OCI-LY3 (cell line): Measurements from ENCODE around the gene ZNF793.

Experiments
- H2AFZ ChIP-seq: fragments of 200-600, 300-600 bp; shearing (Covaris generic); 2 replicates; pipeline ENCODE4 v1.6.0; 2014; ENCODE audit warnings: antibody characterized with exemption, low read depth, low read length
- H3K27ac ChIP-seq: fragments of 200-600, 300-600 bp; sonication (generic); 2 replicates; pipeline ENCODE4 v1.5.1; 2014; ENCODE audit warnings: mild to moderate bottlenecking, low read length, moderate library complexity, mixed read lengths
- H3K27me3 ChIP-seq: fragments of 200-600, 300-600 bp; sonication (generic); 2 replicates; pipeline ENCODE4 v1.6.1; 2014; ENCODE audit warnings: low read depth, low read length, mixed read lengths
- H3K36me3 ChIP-seq: fragments of 200-600, 300-600 bp; sonication (generic); replicated peaks from 2 replicates; pipeline ENCODE3; 2014; ENCODE audit warnings: low read depth, low read length, mixed read lengths
- H3K4me1 ChIP-seq: fragments of 300-600, 200-600 bp; sonication (generic); 2 replicates; pipeline ENCODE4 v1.6.1; 2014; ENCODE audit warnings: low read length, mixed read lengths
- H3K4me2 ChIP-seq: fragments of 200-600, 300-600 bp; sonication (generic); 2 replicates; pipeline ENCODE4 v1.6.1; 2014; ENCODE audit warnings: low read length, mixed read lengths
- H3K4me3 ChIP-seq: fragments of 300-600, 200-600 bp; sonication (generic); 2 replicates; pipeline ENCODE4 v1.5.1; 2014; ENCODE audit warnings: antibody characterized with exemption, mild to moderate bottlenecking, low read length, moderate library complexity
- H3K79me2 ChIP-seq: fragments of 300-600, 200-600 bp; shearing (Covaris generic); 2 replicates; pipeline ENCODE4 v1.6.1; 2014; ENCODE audit warnings: mild to moderate bottlenecking, low read length, mixed read lengths
- H3K9ac ChIP-seq: fragments of 300-600, 200-600 bp; shearing (Covaris generic); 2 replicates; pipeline ENCODE4 v1.6.0; 2014; ENCODE audit warnings: mild to moderate bottlenecking, low read length, moderate library complexity
- H3K9me3 ChIP-seq: fragments of 200-600, 300-600 bp; shearing (Covaris generic); 2 replicates; pipeline ENCODE4 v1.6.1; 2014; ENCODE audit warnings: low read length, mixed read lengths; ENCODE audit not compliant: insufficient read depth
- H4K20me1 ChIP-seq: fragments of 200-600, 300-600 bp; sonication (generic); 2 replicates; pipeline ENCODE4 v1.6.1; 2016; ENCODE audit warnings: low read length, mixed read lengths; ENCODE audit not compliant: insufficient read depth
- EZH2phosphoT487 ChIP-seq: fragments of 200-600 bp; shearing (Covaris generic); IDR thresholded peaks from 2 replicates; pipeline ENCODE4 v1.6.1; 2018; ENCODE audit warnings: antibody characterized with exemption, mixed run types, low read depth
- TF ChIP-seq, protein P1 (sequence below): fragments of 200-600, 300-600 bp; sonication (generic); IDR thresholded peaks from 2 replicates; pipeline ENCODE4 v1.5.1; 2014; ENCODE audit warnings: antibody characterized with exemption, low read length, low read depth

Gene ZNF793

DNA sequence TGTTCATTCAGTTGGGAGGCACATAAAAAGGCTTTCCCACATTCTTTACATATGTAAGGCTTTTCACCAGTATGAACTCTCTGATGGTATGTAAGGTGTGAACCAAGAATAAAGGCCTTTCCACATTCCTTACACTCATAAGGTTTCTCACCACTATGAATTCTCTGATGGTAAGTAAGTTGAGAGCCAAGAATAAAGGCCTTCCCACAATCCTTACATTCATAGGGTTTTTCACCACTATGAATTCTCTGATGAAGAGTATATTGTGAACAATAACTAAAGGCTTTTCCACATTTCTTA, 58.6 kb downstream of the ZNF793 start:
- Histone ChIP-seq H3K9me3 (peaks cover 78% of the 10 kb centered on the region), H3K27me3 (no peaks in the 10 kb centered on the region), H3K4me2 (no peak overlapping the region), H4K20me1 (no peaks in the 10 kb centered on the region), H3K36me3 (peaks cover 66% of the 10 kb centered on the region), H3K9ac (no peak overlapping the region), H3K27ac (no peak overlapping the region), H2AFZ (no peak overlapping the region), H3K79me2 (no peaks in the 10 kb centered on the region), H3K4me3 (no peak overlapping the region), H3K4me1 (no peaks in the 10 kb centered on the region)
- no peak for TF ChIP-seq EZH2phosphoT487
- TF ChIP-seq, protein P1, sequence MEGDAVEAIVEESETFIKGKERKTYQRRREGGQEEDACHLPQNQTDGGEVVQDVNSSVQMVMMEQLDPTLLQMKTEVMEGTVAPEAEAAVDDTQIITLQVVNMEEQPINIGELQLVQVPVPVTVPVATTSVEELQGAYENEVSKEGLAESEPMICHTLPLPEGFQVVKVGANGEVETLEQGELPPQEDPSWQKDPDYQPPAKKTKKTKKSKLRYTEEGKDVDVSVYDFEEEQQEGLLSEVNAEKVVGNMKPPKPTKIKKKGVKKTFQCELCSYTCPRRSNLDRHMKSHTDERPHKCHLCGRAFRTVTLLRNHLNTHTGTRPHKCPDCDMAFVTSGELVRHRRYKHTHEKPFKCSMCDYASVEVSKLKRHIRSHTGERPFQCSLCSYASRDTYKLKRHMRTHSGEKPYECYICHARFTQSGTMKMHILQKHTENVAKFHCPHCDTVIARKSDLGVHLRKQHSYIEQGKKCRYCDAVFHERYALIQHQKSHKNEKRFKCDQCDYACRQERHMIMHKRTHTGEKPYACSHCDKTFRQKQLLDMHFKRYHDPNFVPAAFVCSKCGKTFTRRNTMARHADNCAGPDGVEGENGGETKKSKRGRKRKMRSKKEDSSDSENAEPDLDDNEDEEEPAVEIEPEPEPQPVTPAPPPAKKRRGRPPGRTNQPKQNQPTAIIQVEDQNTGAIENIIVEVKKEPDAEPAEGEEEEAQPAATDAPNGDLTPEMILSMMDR = no peak

DNA sequence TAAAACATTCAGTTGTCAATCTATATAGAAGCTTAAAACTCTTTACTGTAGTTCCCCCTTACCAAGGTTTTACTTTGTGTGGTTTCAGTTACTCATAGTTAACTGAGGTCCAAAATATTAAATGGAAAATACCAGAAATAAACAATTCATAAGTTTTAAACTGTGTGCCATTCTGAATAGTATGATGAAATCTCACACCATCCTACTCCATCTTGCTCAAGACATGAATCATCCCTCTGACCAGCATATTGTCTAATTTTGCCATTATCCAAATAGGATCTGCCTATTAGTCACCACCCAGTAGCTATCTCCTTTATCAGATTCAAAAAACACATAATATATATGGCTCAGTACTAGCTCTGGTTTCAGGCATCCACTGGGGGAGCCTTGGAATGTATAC, 65.5 kb downstream of the ZNF793 start:
- H4K20me1 ChIP-seq = no peaks in the 10 kb centered on the region
- H3K36me3 ChIP-seq = peaks cover 74% of the 10 kb centered on the region
- H3K79me2 ChIP-seq = no peaks in the 10 kb centered on the region
- TF ChIP-seq, protein P1 = no peak
- no peak for TF ChIP-seq EZH2phosphoT487
- no peak overlapping the region for H3K9ac ChIP-seq
- no peak overlapping the region for H3K4me2 ChIP-seq
- no peak overlapping the region for H2AFZ ChIP-seq
- no peaks in the 10 kb centered on the region for H3K27me3 ChIP-seq
- H3K27ac ChIP-seq = no peak overlapping the region
- no peaks in the 10 kb centered on the region for H3K4me1 ChIP-seq
- peaks cover 27% of the 10 kb centered on the region for H3K9me3 ChIP-seq
- H3K4me3 ChIP-seq = no peak overlapping the region

- H3K27ac ChIP-seq = no peak overlapping the region
- no peak overlapping the region for H2AFZ ChIP-seq
- no peak overlapping the region for H3K4me3 ChIP-seq
- H3K9ac ChIP-seq = no peak overlapping the region
- H3K36me3 ChIP-seq = peaks cover 76% of the 10 kb centered on the region
- no peaks in the 10 kb centered on the region for H3K27me3 ChIP-seq
- no peaks in the 10 kb centered on the region for H3K79me2 ChIP-seq
- TF ChIP-seq, protein P1 = 0 out of 2 replicates have a peak, but pooled peaks have one; percentile 3
- no peak for TF ChIP-seq EZH2phosphoT487
- H3K9me3 ChIP-seq = peaks cover 15% of the 10 kb centered on the region; the same call in 1 of the 2 replicates
- no peaks in the 10 kb centered on the region for H3K4me1 ChIP-seq
- no peaks in the 10 kb centered on the region for H4K20me1 ChIP-seq
- H3K4me2 ChIP-seq = no peak overlapping the region
Observed at GRCh38 chr19:37583340-37583739, 76.6 kb downstream of the ZNF793 start.
